Thymus (tissue), 11 donors: ENCODE data around the gene UGT1A6. TPM values are rescaled to one million over a fixed set of nuclear protein-coding genes. Genes with fewer than 3 reads are reported as not detected.
"Not testable (repeated sequence)": the region's sequence is repeated elsewhere in the genome, so short reads cannot be mapped to it uniquely, and the experiment has no call there.

ENCODE experiments used
- DNase-seq, 9 donors: peaks; one replicate each; pipeline ENCODE4 v3.0.0-alpha.2; 2013; ENCODE audit warnings: low spot score in 9 of 9, low read depth in 6 of 9, missing footprints in 1 of 9
- H3K27ac ChIP-seq, 2 donors: one replicate each; pipeline ENCODE4 v1.5.1; 2013; ENCODE audit warnings: control low read depth in 1 of 2, low read depth in 1 of 2, low read length in 1 of 2, mild to moderate bottlenecking in 1 of 2, moderate library complexity in 1 of 2
- H3K27me3 ChIP-seq, 2 donors: one replicate each; pipeline ENCODE4 v1.5.1; 2013; ENCODE audit warnings: low read length in 1 of 2; ENCODE audit not compliant: control insufficient read depth in 2 of 2, insufficient read depth in 1 of 2
- H3K36me3 ChIP-seq, 2 donors: one replicate each; pipeline ENCODE4 v1.5.1; 2013; ENCODE audit warnings: low read length in 1 of 2, mild to moderate bottlenecking in 1 of 2, moderate library complexity in 1 of 2; ENCODE audit not compliant: control insufficient read depth in 2 of 2, insufficient read depth in 2 of 2
- H3K4me1 ChIP-seq, 2 donors: one replicate each; pipeline ENCODE4 v1.5.1; 2013; ENCODE audit warnings: low read length in 2 of 2; ENCODE audit not compliant: control insufficient read depth in 2 of 2, insufficient read depth in 2 of 2
- H3K4me3 ChIP-seq, 2 donors: one replicate each; pipeline ENCODE4 v1.5.1; 2013; ENCODE audit warnings: low read length in 2 of 2, control low read depth in 1 of 2, mild to moderate bottlenecking in 1 of 2
- H3K9me3 ChIP-seq, 2 donors: one replicate each; pipeline ENCODE4 v1.5.1; 2013; ENCODE audit warnings: low read length in 1 of 2, mild to moderate bottlenecking in 1 of 2; ENCODE audit not compliant: control insufficient read depth in 2 of 2, insufficient read depth in 1 of 2
- WGBS: extraction: QIAGEN DNeasy Blood & Tissue Kit; methylation state at CpG from one replicate; pipeline ENCODE4 v1.1.7; 2013; 5-methylcytosine and 5-hydroxymethylcytosine counted together
- polyA plus RNA-seq: library from polyadenylated mRNA; stranded (reverse); fragments of 200-250 nt; gene quantifications from one replicate; pipeline ENCODE4 v1.2.3, GENCODE V29; 2013
- total RNA-seq: library from RNA; stranded (reverse); fragments of 120-200 nt; gene quantifications from one replicate; pipeline ENCODE4 v1.2.4, GENCODE V29; 2013
- donor health status: healthy.

Gene UGT1A6
- total and polyA plus RNA-seq, 2 donors, result 1.1 to 4.5 TPM

GRCh38 chr2:233693963-233694362 lies 1.3 kb downstream of the UGT1A6 start:
- DNase-seq, result no peak
- no peaks in the 10 kb centered on the region for H3K4me1 ChIP-seq
- H3K27ac ChIP-seq, result no peak overlapping the region
- H3K36me3 ChIP-seq, result no peaks in the 10 kb centered on the region
- H3K9me3 ChIP-seq, result no peaks in the 10 kb centered on the region
- H3K27me3 ChIP-seq, result no peaks in the 10 kb centered on the region
- H3K4me3 ChIP-seq, result no peak overlapping the region
- WGBS, result 85% methylated on average over 6 of the region's 6 CpGs

- Histone ChIP-seq H3K27ac (no peak overlapping the region), H3K9me3 (no peaks in the 10 kb centered on the region), H3K36me3 (no peaks in the 10 kb centered on the region), H3K4me1 (no peaks in the 10 kb centered on the region), H3K27me3 (no peaks in the 10 kb centered on the region), H3K4me3 (no peak overlapping the region)
- no peak for DNase-seq
- 98% methylated on average over 4 of the region's 4 CpGs for WGBS
These were observed 6.0 kb downstream of the UGT1A6 start for GRCh38 chr2:233698740-233699139.

GRCh38 chr2:233699424-233700027 lies 6.8 kb downstream of the UGT1A6 start:
- no peak overlapping the region for H3K27ac ChIP-seq
- no peak for DNase-seq
- H3K9me3 ChIP-seq, result no peaks in the 10 kb centered on the region
- H3K4me1 ChIP-seq, result no peaks in the 10 kb centered on the region
- WGBS, result 98% methylated on average over 8 of the region's 8 CpGs
- no peaks in the 10 kb centered on the region for H3K36me3 ChIP-seq
- H3K4me3 ChIP-seq, result no peak overlapping the region
- no peaks in the 10 kb centered on the region for H3K27me3 ChIP-seq

GRCh38 chr2:233700028-233700635 lies 7.4 kb downstream of the UGT1A6 start:
- no peaks in the 10 kb centered on the region for H3K36me3 ChIP-seq
- no peaks in the 10 kb centered on the region for H3K27me3 ChIP-seq
- H3K4me3 ChIP-seq, result no peak overlapping the region
- no peak for DNase-seq
- no peaks in the 10 kb centered on the region for H3K9me3 ChIP-seq
- H3K4me1 ChIP-seq, result no peaks in the 10 kb centered on the region
- no peak overlapping the region for H3K27ac ChIP-seq
- 46% methylated on average over 1 of the region's 1 CpG for WGBS

GRCh38 chr2:233700842-233701241 lies 8.2 kb downstream of the UGT1A6 start:
- not testable (repeated sequence) for DNase-seq, H3K27ac ChIP-seq, H3K9me3 ChIP-seq, H3K4me1 ChIP-seq, H3K4me3 ChIP-seq, H3K36me3 ChIP-seq, H3K27me3 ChIP-seq
- 97% methylated on average over 5 of the region's 5 CpGs for WGBS

- Histone ChIP-seq H3K27ac (no peak overlapping the region), H3K9me3 (no peaks in the 10 kb centered on the region), H3K36me3 (no peaks in the 10 kb centered on the region), H3K4me1 (no peaks in the 10 kb centered on the region), H3K4me3 (no peak overlapping the region), H3K27me3 (no peaks in the 10 kb centered on the region)
- WGBS, result 77% methylated on average over 3 of the region's 3 CpGs
- no peak for DNase-seq
These were observed 9.5 kb downstream of the UGT1A6 start for GRCh38 chr2:233702238-233702637.

- no peak overlapping the region for H3K27ac ChIP-seq
- H3K4me3 ChIP-seq, result no peak overlapping the region
- H3K36me3 ChIP-seq, result no peaks in the 10 kb centered on the region
- 71% methylated on average over 4 of the region's 4 CpGs for whole genome bisulfite sequencing
- DNase-seq, result no peak
- no peaks in the 10 kb centered on the region for H3K27me3 ChIP-seq
- H3K4me1 ChIP-seq, result peaks cover 0 to under 1% of the 10 kb centered on the region in 2 donors
- H3K9me3 ChIP-seq, result no peaks in the 10 kb centered on the region
These were observed 13.3 kb downstream of the UGT1A6 start for GRCh38 chr2:233705911-233706506.

GRCh38 chr2:233706720-233707119 lies 14.0 kb downstream of the UGT1A6 start:
- 0% methylated on average over 1 of the region's 1 CpG for WGBS
- Histone ChIP-seq H3K27ac (no peak overlapping the region), H3K27me3 (no peaks in the 10 kb centered on the region), H3K4me1 (peaks cover 0 to 8% of the 10 kb centered on the region in 2 donors), H3K4me3 (no peak overlapping the region), H3K36me3 (no peaks in the 10 kb centered on the region), H3K9me3 (no peaks in the 10 kb centered on the region)
- DNase-seq, result no peak

- 94% methylated on average over 10 of the region's 10 CpGs for WGBS
- Histone ChIP-seq H3K4me1 (peaks cover 0 to 18% of the 10 kb centered on the region in 2 donors), H3K36me3 (no peaks in the 10 kb centered on the region), H3K9me3 (no peaks in the 10 kb centered on the region), H3K27me3 (no peaks in the 10 kb centered on the region), H3K27ac (no peak overlapping the region), H3K4me3 (no peak overlapping the region)
- no peak for DNase-seq
These were observed 15.4 kb downstream of the UGT1A6 start for GRCh38 chr2:233707940-233708644.
